SH-SY5Y (cell line): ENCODE measurements around the gene QDPR.

Experiments used
- GATA2 ChIP-seq: IDR thresholded peaks from 2 replicates; pipeline ENCODE4 v1.6.1; 2011; ENCODE audit warnings: mild to moderate bottlenecking, low read depth, low read length
- GATA3 ChIP-seq: IDR thresholded peaks from 2 replicates; pipeline ENCODE4 v1.6.1; 2011; ENCODE audit warnings: low read depth, mild to moderate bottlenecking, low read length, moderate library complexity

- no peak for TF ChIP-seq GATA2
- TF ChIP-seq GATA3: no peak
These were observed 61.6 kb downstream of the QDPR start for GRCh38 chr4:17450269-17450804.
